Measurements from ENCODE around the gene C16orf89. TPM values are rescaled to one million over a fixed set of nuclear protein-coding genes. Genes with fewer than 3 reads are reported as not detected.

C16orf89 gene
- total and polyA plus RNA-seq, 10 of the 15 experiments (the other 5 are each of a cell fraction or from before 2014, with no cell fraction given) = not detected

DNA sequence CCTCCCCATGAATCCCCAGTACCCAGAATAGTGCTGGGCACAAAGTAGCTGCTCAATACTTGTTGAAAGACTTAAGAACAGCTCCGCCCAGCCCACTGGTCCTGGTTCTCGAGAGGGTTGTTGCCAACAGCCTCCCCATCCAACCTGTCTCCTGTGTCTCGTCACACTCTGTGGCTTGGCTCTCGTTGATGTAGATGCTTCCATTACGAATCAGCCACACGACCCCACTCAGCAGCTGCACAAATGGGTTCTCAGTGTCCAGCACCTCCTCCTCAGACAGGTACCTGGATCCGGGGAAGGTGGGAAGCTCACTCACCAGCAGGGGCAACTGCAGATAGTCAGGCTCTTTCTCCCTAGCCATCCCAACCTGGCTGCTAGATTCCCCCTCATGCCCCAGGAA, 34.2 kb downstream of the C16orf89 start:
- FAIRE-seq (no peak), DNase-seq (ENCODE audit: low read depth, low spot score) (no peak), ATAC-seq (no peak)
- TF ChIP-seq POU2F2 (IDR thresholded peaks at IDR 0.05; ENCODE audit: borderline replicate concordance, low read depth, low read length) (no peak), SP1 (IDR thresholded peaks at IDR 0.05; ENCODE audit: low read depth, low read length) (no peak), FOS (IDR thresholded peaks at IDR 0.05; ENCODE audit: borderline replicate concordance, extremely low read depth, insufficient read length) (no peak), NBN (IDR thresholded peaks at IDR 0.05) (no peak), RB1 (IDR thresholded peaks at IDR 0.05; ENCODE audit: borderline replicate concordance) (no peak), ETV6 (conservative IDR thresholded peaks at IDR 0.05 in 1 of 2, IDR thresholded peaks at IDR 0.05 in 1 of 2; ENCODE audit: borderline replicate concordance in 1 of 2, low read depth in 1 of 2) (no peak), POLR2AphosphoS2 (IDR thresholded peaks at IDR 0.05; ENCODE audit: low read depth, low read length) (no peak), GATAD2B (conservative IDR thresholded peaks at IDR 0.05; ENCODE audit: low read depth) (no peak), SMAD1 (IDR thresholded peaks at IDR 0.05; ENCODE audit: low read depth, partially characterized antibody) (no peak), JUNB (IDR thresholded peaks at IDR 0.05) (no peak), GABPA (IDR thresholded peaks at IDR 0.05; ENCODE audit: low read depth) (no peak), ZNF207 (IDR thresholded peaks at IDR 0.05; ENCODE audit: borderline replicate concordance) (no peak), RELA (IDR thresholded peaks at IDR 0.05; ENCODE audit: borderline replicate concordance, partially characterized antibody) (no peak), SIX5 (IDR thresholded peaks at IDR 0.05; ENCODE audit: low read depth, low read length, severe bottlenecking) (no peak), FOXM1 (IDR thresholded peaks at IDR 0.05; ENCODE audit: low read depth, low read length) (no peak), MYC (IDR thresholded peaks at IDR 0.05; ENCODE audit: insufficient read depth, insufficient read length, insufficient replicate concordance, low read length, severe bottlenecking) (no peak), TCF7 (IDR thresholded peaks at IDR 0.05; ENCODE audit: borderline replicate concordance) (no peak), NFYB (IDR thresholded peaks at IDR 0.05; ENCODE audit: insufficient read depth, low read depth, low read length) (no peak)
- TF ChIP-seq, protein P1, sequence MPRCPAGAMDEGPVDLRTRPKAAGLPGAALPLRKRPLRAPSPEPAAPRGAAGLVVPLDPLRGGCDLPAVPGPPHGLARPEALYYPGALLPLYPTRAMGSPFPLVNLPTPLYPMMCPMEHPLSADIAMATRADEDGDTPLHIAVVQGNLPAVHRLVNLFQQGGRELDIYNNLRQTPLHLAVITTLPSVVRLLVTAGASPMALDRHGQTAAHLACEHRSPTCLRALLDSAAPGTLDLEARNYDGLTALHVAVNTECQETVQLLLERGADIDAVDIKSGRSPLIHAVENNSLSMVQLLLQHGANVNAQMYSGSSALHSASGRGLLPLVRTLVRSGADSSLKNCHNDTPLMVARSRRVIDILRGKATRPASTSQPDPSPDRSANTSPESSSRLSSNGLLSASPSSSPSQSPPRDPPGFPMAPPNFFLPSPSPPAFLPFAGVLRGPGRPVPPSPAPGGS (IDR thresholded peaks at IDR 0.05; ENCODE audit: borderline replicate concordance, insufficient read depth, low read depth, low read length, poor library complexity, severe bottlenecking) = no peak
- Histone ChIP-seq H3K79me2 (ENCODE audit: control insufficient read depth, insufficient read depth, low read length) (no peaks in the 10 kb centered on the region), H3K27ac (ENCODE audit: control insufficient read depth, insufficient read depth) (no peak overlapping the region), H3K27me3 (replicated peaks in 1 of 2; ENCODE audit: control insufficient read depth in 2 of 2, insufficient read depth in 2 of 2, low read length in 1 of 2) (no peaks in the 10 kb centered on the region), H3K4me1 (ENCODE audit: control insufficient read depth, insufficient read depth, low read length) (peaks cover 9% of the 10 kb centered on the region), H2AFZ (ENCODE audit: control insufficient read depth, low read depth, low read length) (no peak overlapping the region), H3K9me3 (replicated peaks; ENCODE audit: control insufficient read depth, insufficient read depth, low read length) (no peaks in the 10 kb centered on the region), H3K4me3 (no peak overlapping the region), H3K36me3 (ENCODE audit: control insufficient read depth in 2 of 2, insufficient read depth in 2 of 2, low read length in 1 of 2) (no peaks in the 10 kb centered on the region), H3K9ac (ENCODE audit: control insufficient read depth, insufficient read depth, low read length) (no peak overlapping the region), H3K4me2 (ENCODE audit: control insufficient read depth, insufficient read depth) (no peak overlapping the region), H4K20me1 (ENCODE audit: control insufficient read depth, insufficient read depth) (no peaks in the 10 kb centered on the region)
- POLR2A ChIA-PET = no interaction called here
- 61% methylated on average over 7 of the region's 7 CpGs for WGBS (ENCODE audit: insufficient coverage, insufficient replicate concordance, low lambda C conversion rate, missing lambda C conversion rate)
- in situ Hi-C loops (cut with MboI) (no loop called here), intact Hi-C loops (cut with micrococcal nuclease; ENCODE audit: unreplicated experiment) (no loop called here)
- RAD21 ChIA-PET (ENCODE audit: unreplicated experiment) = no interaction called here
- SMC1A ChIA-PET (ENCODE audit: uncharacterized antibody, unreplicated experiment) = no interaction called here
- no TSS peak for BruUV-seq (replicated peaks)
- CTCF ChIA-PET = interaction anchor here (1.2 kb wide), 1 partner anchor 25 kb away, joined by 4 read pairs; no protein-coding TSS in a partner anchor

All from GM12878 (cell line).